GM23338 (cell line): ENCODE measurements around the gene SH3RF3.

Experiments used
- CREB1 ChIP-seq: fragments of 250-450 bp; sonication (Bioruptor Pico); IDR thresholded peaks from 2 replicates; pipeline ENCODE4 v1.5.0; 2020; ENCODE audit warnings: low read depth, mild to moderate bottlenecking, moderate library complexity
- CTCF ChIP-seq, 2 experiments: fragments of 200-600 bp in 1 of 2; sonication (generic) in 1 of 2; conservative IDR thresholded peaks; 2 replicates each; pipeline versions ENCODE4 v1.5.1 to v1.6.1; 2016 to 2017; ENCODE audit warnings: antibody characterized with exemption in 2 of 2, low read depth in 2 of 2, mild to moderate bottlenecking in 2 of 2, moderate library complexity in 1 of 2
- EZH2 ChIP-seq: fragments of 200-600 bp; sonication (generic); IDR thresholded peaks from one replicate; pipeline ENCODE4 v1.8.0; 2017; ENCODE audit warnings: antibody characterized with exemption, mild to moderate bottlenecking, low read depth; ENCODE audit not compliant: unreplicated experiment
- EZH2phosphoT487 ChIP-seq: fragments of 200-600 bp; sonication (generic); IDR thresholded peaks from one replicate; pipeline ENCODE4 v1.8.1; 2018; ENCODE audit warnings: antibody characterized with exemption; ENCODE audit not compliant: unreplicated experiment
- JUNB ChIP-seq: IDR thresholded peaks from one replicate; pipeline ENCODE4 v1.6.1; 2016; ENCODE audit warnings: antibody characterized with exemption; ENCODE audit not compliant: unreplicated experiment
- NANOG ChIP-seq: IDR thresholded peaks from 2 replicates; pipeline ENCODE4 v1.6.1; 2016; ENCODE audit warnings: antibody characterized with exemption, borderline replicate concordance
- POLR2AphosphoS5 ChIP-seq: IDR thresholded peaks from 2 replicates; pipeline ENCODE4 v1.6.1; 2016; ENCODE audit warnings: antibody characterized with exemption, low read depth
- STAT1 ChIP-seq: IDR thresholded peaks from one replicate; pipeline ENCODE4 v1.6.1; 2016; ENCODE audit warnings: antibody characterized with exemption; ENCODE audit not compliant: unreplicated experiment
- ZNF114 ChIP-seq: fragments of 250-450 bp; sonication (Bioruptor Pico); IDR thresholded peaks from 2 replicates; pipeline ENCODE4 v1.5.0; 2020; ENCODE audit warnings: mild to moderate bottlenecking, moderate library complexity
- ZNF331 ChIP-seq: fragments of 250-450 bp; sonication (Bioruptor Pico); IDR thresholded peaks from 2 replicates; pipeline ENCODE4 v1.5.0; 2020; ENCODE audit warnings: low read depth, mild to moderate bottlenecking, moderate library complexity
- ZNF462 ChIP-seq: fragments of 250-450 bp; sonication (Bioruptor Pico); IDR thresholded peaks from 2 replicates; pipeline ENCODE4 v1.5.0; 2020; ENCODE audit warnings: mild to moderate bottlenecking, moderate library complexity
- TF ChIP-seq, protein P1 (sequence below): IDR thresholded peaks from one replicate; pipeline ENCODE4 v1.6.1; 2018; ENCODE audit warnings: antibody characterized with exemption; ENCODE audit not compliant: unreplicated experiment
- TF ChIP-seq, protein P2 (sequence below): IDR thresholded peaks from 2 replicates; pipeline ENCODE4 v1.6.1; 2016; ENCODE audit warnings: antibody characterized with exemption

GRCh38 chr2:109239720-109240119 is 110.7 kb downstream of the SH3RF3 start:
- no peak for TF ChIP-seq CTCF (conservative IDR thresholded peaks at IDR 0.05; ENCODE audit: low read depth in 2 of 2)
- TF ChIP-seq ZNF114 (CRISPR knock-in tag) = no peak
- TF ChIP-seq EZH2phosphoT487 = no peak
- no peak for TF ChIP-seq EZH2
- TF ChIP-seq, protein P1, sequence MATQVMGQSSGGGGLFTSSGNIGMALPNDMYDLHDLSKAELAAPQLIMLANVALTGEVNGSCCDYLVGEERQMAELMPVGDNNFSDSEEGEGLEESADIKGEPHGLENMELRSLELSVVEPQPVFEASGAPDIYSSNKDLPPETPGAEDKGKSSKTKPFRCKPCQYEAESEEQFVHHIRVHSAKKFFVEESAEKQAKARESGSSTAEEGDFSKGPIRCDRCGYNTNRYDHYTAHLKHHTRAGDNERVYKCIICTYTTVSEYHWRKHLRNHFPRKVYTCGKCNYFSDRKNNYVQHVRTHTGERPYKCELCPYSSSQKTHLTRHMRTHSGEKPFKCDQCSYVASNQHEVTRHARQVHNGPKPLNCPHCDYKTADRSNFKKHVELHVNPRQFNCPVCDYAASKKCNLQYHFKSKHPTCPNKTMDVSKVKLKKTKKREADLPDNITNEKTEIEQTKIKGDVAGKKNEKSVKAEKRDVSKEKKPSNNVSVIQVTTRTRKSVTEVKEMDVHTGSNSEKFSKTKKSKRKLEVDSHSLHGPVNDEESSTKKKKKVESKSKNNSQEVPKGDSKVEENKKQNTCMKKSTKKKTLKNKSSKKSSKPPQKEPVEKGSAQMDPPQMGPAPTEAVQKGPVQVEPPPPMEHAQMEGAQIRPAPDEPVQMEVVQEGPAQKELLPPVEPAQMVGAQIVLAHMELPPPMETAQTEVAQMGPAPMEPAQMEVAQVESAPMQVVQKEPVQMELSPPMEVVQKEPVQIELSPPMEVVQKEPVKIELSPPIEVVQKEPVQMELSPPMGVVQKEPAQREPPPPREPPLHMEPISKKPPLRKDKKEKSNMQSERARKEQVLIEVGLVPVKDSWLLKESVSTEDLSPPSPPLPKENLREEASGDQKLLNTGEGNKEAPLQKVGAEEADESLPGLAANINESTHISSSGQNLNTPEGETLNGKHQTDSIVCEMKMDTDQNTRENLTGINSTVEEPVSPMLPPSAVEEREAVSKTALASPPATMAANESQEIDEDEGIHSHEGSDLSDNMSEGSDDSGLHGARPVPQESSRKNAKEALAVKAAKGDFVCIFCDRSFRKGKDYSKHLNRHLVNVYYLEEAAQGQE = no peak
- no peak for TF ChIP-seq CREB1 (CRISPR knock-in tag)
- no peak for TF ChIP-seq POLR2AphosphoS5
- TF ChIP-seq JUNB = no peak
- no peak for TF ChIP-seq ZNF462
- no peak for TF ChIP-seq NANOG
- TF ChIP-seq, protein P2, sequence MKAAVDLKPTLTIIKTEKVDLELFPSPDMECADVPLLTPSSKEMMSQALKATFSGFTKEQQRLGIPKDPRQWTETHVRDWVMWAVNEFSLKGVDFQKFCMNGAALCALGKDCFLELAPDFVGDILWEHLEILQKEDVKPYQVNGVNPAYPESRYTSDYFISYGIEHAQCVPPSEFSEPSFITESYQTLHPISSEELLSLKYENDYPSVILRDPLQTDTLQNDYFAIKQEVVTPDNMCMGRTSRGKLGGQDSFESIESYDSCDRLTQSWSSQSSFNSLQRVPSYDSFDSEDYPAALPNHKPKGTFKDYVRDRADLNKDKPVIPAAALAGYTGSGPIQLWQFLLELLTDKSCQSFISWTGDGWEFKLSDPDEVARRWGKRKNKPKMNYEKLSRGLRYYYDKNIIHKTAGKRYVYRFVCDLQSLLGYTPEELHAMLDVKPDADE = no peak
- no peak for TF ChIP-seq ZNF331
- no peak for TF ChIP-seq STAT1
